ENCODE results near the gene DAGLA.
A peak's percentile ranks its signal among the peaks of the same experiment; 100 is the strongest.

DAGLA gene

GRCh38 chr11:61768376-61769076 lies 88.3 kb downstream of the DAGLA start:
- DNase-seq, result no peak

GRCh38 chr11:61769169-61769920 lies 89.2 kb downstream of the DAGLA start:
- no peak for DNase-seq

GRCh38 chr11:61769946-61770683 lies 89.9 kb downstream of the DAGLA start:
- no peak for DNase-seq

GRCh38 chr11:61771195-61771894 lies 91.2 kb downstream of the DAGLA start:
- DNase-seq, result no peak

DNA sequence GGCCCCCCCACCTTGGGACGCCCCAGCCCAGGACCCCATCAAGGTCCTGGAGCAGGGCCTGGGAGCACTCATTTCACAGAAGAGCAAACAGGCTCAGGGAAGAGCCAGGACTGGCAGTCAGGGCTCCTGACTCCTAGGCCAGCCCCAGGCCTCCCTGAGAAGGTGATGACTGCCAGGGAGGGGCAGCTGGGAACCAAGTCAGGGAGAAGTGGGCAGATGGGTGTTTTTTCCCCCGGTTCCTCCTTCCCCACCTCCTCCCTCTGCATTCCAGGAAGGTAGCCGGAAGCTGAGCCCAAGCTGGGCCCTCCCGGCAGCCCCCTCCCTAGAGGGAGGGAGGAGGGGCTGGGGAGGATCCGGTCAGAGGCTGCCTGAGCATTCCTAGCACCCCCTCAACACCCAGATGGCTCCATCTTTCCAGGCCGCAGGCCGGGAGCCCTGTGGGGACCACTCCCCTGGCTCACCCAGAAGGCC lies 91.8 kb downstream of the DAGLA start:
- DNase-seq, result no peak

GRCh38 chr11:61773356-61773755 lies 93.2 kb downstream of the DAGLA start:
- no peak for DNase-seq

GRCh38 chr11:61773809-61774208 lies 93.6 kb downstream of the DAGLA start:
- no peak for DNase-seq

DNA sequence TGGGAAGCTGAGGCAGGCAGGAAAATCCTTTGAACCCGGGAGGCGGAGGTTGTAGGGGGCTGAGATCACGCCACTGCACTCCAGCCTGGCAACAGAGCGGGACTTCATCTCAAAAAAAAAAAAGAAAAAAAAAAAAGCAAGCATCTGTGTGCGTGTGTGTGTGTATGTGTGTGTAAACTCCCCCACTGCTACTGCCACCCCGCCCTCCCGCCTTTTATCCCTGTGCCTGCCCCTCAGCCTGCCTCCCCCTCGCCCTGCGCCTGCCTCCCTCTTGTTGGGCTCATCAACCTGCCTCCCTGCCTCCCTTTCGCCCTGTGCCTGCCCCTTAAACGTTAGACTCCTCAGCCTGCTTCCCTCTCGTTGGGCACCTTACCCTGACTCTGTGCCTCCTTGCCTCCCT lies 94.2 kb downstream of the DAGLA start:
- no peak for DNase-seq

DNA sequence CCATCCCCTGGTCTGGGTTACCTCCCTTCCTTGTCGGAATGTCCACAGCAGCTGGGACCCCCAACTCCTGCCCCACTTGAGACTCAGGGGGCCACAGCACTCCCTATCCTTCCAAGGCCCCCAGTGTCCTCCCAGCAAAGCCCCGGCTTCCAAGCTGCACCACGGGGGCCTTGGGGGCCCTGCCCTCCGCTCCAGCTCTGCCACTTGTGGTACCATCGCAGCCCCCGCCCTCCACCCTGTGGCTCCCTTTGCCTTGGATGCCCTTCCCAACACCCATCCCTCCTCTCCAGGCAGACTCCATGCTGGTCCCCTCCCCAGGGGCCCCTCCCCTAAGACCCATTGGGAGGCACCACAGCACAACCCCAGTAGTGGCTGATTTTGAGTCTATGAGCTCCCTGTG lies 94.9 kb downstream of the DAGLA start:
- DNase-seq, result no peak

- DNase-seq, result no peak
Measured at GRCh38 chr11:61775606-61776554, 95.7 kb downstream of the DAGLA start.

DNA sequence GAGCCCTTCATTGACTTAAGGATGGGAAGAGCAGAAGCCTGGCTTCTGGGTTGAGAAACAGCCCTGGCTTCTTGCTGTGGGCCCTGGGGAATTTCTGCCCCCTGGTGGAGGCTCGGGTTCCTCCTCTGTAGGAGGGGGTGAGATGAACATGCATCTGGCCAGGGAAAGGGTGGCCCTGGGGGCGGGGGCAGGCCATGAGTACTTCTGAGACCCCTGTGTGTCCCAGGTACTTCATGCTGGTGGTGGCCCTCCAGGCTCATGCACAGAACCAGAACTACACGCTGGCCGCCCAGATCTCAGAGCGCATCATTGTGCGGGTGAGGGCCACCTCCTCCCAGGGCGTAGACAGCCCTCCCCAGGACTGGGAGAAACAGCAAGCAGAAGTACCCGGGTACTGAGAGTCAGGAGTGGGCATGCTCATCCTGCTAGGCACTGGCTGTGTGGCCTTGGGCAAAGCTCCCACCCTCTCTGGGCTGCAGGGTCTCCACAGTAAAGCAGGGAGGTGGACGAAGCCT lies 96.4 kb downstream of the DAGLA start:
- peak; percentile 27 for DNase-seq

- DNase-seq, result peak; percentile 56
Measured at GRCh38 chr11:61777234-61778090, 97.3 kb downstream of the DAGLA start.

DNA sequence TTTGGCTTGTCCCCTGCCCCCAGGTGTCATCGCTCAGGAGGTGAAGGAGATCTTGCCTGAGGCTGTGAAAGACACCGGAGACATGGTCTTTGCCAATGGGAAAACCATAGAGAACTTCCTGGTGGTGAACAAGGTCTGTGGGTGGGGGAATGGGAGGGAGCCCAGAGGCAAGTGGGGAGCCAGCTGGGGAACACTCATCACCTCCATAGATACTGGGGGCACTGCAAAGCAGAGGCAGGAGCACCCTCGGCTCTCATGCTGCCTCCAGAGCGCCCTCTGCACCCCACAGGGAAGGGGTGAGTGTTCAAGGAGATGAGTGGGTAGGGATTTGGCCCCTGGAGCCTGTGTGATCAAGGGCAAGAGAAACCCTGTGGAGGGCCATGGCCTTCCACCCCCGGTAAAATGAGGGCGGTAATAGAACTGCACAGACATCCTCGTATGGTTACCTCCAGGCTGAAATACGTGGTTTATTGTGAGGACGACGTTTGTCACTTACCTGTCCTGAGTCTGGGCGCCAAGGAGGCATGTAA lies 98.2 kb downstream of the DAGLA start:
- DNase-seq, result no peak

GRCh38 chr11:61778920-61779650 lies 98.9 kb downstream of the DAGLA start:
- DNase-seq, result no peak

DNA sequence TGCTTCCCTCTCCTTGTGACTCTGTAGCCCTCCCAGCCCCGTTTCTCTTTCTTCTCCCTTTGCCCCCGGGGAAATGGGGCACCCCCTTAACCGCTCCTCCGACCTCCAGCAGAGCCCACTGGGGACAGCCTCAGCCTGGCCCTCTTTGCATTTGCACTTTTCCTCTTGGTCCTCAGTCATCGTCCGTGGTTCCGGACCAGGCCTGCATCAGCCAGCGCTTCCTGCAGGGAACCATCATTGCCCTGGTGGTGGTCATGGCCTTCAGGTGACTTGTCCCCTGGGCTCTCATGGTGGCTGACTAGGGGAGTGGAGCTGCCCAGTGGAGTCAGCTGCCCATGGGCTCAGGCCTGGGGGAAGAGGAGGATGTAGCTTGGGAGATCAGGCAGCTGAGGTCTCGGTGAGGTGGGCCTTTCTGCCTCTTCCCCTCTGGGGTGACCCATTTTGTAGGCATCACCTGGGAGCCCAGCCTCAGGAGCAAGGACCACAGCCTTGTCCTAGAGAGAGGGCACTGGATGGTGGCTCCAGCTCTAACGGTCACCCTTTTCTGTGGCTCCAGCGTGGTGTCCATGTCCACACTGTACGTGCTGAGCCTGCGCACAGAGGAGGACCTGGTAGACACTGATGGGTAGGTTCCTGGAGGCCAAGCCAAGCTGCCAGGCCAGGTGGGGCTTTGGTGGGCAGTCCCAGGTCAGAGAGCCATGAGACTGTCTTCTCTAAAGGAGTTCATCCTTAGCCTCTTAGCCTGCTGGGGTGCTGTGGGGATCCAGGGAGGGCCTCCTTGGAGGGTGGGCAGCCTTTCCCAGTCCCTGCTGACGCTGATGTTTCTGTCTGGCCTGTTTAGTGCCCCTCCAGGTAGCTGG lies 99.7 kb downstream of the DAGLA start:
- DNase-seq, result no peak

- DNase-seq, result no peak
Measured at GRCh38 chr11:61780581-61781162, 100.5 kb downstream of the DAGLA start.

DNA sequence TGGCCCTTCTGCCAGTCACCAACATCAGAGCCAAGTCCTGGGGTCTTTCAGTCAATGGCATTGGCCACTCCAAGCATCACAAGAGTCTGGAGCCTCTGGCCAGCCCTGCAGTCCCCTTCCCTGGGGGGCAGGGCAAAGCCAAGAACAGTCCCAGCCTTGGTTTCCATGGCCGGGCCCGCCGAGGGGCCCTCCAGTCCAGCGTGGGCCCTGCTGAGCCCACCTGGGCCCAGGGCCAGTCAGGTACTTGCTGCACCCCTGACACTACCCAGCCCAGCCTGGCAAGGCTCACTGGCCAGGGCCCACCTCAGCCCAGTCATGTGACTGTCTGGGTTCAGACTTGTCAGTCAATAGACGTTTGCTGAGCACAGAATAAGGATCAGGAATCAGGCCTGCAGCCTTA lies 101.4 kb downstream of the DAGLA start:
- DNase-seq, result no peak

DNA sequence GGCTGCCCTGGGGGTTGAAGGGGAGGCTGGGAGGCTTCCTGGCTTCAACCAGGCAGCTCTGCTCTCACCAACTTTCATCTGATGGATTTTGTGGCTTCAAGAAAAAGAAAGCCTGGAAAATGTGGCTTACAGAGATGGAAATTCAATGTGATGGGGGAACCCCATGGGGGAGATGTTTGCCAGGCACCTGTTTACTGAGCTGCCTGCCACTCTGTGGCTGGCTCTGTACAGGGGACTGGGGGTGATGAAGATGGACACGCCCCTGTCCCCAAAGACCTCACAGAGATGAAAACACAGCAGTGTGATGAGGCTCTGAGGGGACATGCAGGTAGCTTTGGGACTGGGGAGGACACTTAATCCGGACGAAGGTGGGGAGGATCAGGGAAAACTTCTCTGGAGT lies 102.1 kb downstream of the DAGLA start:
- no peak for DNase-seq
